Liver (tissue), 9 donors: ENCODE measurements around the gene PSMB1. TPM values are rescaled to one million over a fixed set of nuclear protein-coding genes. Genes with fewer than 3 reads are reported as not detected.
"Not testable (repeated sequence)": the region's sequence is repeated elsewhere in the genome, so short reads cannot be mapped to it uniquely, and the experiment has no call there.

ENCODE experiments used
- DNase-seq: peaks from one replicate; pipeline ENCODE4 v3.0.0-alpha.2; 2017; ENCODE audit warnings: low spot score
- H3K27ac ChIP-seq, 2 donors: one replicate each; pipeline ENCODE4 v1.7.0; 2013; ENCODE audit warnings: inconsistent platforms in 2 of 2, low read length in 2 of 2, control low read depth in 1 of 2, low read depth in 1 of 2, mild to moderate bottlenecking in 1 of 2
- H3K27me3 ChIP-seq, 4 donors: one replicate each; pipeline versions ENCODE4 v1.6.1 to v1.7.0; 2013; ENCODE audit warnings: low read length in 3 of 4, inconsistent platforms in 1 of 4, mild to moderate bottlenecking in 1 of 4, moderate library complexity in 1 of 4; ENCODE audit not compliant: control insufficient read depth in 4 of 4, insufficient read depth in 4 of 4
- H3K36me3 ChIP-seq, 4 donors: one replicate each; pipeline versions ENCODE4 v1.6.1 to v1.7.0; 2013; ENCODE audit warnings: low read length in 3 of 4, mild to moderate bottlenecking in 3 of 4, low read depth in 1 of 4, moderate library complexity in 1 of 4; ENCODE audit not compliant: control insufficient read depth in 4 of 4, insufficient read depth in 3 of 4
- H3K4me1 ChIP-seq, 4 donors: one replicate each; pipeline versions ENCODE4 v1.6.1 to v1.7.0; 2013; ENCODE audit warnings: low read length in 3 of 4, mild to moderate bottlenecking in 3 of 4, moderate library complexity in 1 of 4; ENCODE audit not compliant: control insufficient read depth in 4 of 4, insufficient read depth in 4 of 4
- H3K4me3 ChIP-seq, 3 donors: one replicate each; pipeline versions ENCODE4 v1.6.1 to v1.7.0; 2013; ENCODE audit warnings: low read length in 3 of 3, control low read depth in 1 of 3, low read depth in 1 of 3, mild to moderate bottlenecking in 1 of 3
- H3K9ac ChIP-seq, 2 donors: one replicate each; pipeline ENCODE4 v1.7.0; 2013; ENCODE audit warnings: low read length in 2 of 2, mild to moderate bottlenecking in 2 of 2, moderate library complexity in 2 of 2, control low read depth in 1 of 2, low read depth in 1 of 2
- H3K9me3 ChIP-seq, 4 donors: one replicate each; pipeline versions ENCODE4 v1.6.1 to v1.7.0; 2013; ENCODE audit warnings: low read length in 3 of 4; ENCODE audit not compliant: control insufficient read depth in 4 of 4
- ATF3 ChIP-seq: IDR thresholded peaks from 2 replicates; pipeline ENCODE4 v1.6.1; 2016; ENCODE audit warnings: antibody characterized with exemption
- EGR1 ChIP-seq, 2 donors: IDR thresholded peaks; 2 replicates each; pipeline ENCODE4 v1.6.1; 2016 to 2018; ENCODE audit warnings: antibody characterized with exemption in 2 of 2, low read depth in 2 of 2
- FOXA1 ChIP-seq: IDR thresholded peaks from 2 replicates; pipeline ENCODE4 v1.6.1; 2016; ENCODE audit warnings: antibody characterized with exemption
- FOXA2 ChIP-seq: IDR thresholded peaks from 2 replicates; pipeline ENCODE4 v1.6.1; 2016; ENCODE audit warnings: antibody characterized with exemption
- HNF4A ChIP-seq, 2 donors: conservative IDR thresholded peaks; 2 replicates each; pipeline ENCODE4 v1.6.1; 2016; ENCODE audit warnings: antibody characterized with exemption in 2 of 2, mild to moderate bottlenecking in 2 of 2
- HNF4G ChIP-seq: IDR thresholded peaks from 2 replicates; pipeline ENCODE4 v1.6.1; 2016; ENCODE audit warnings: antibody characterized with exemption
- JUND ChIP-seq, 2 donors: IDR thresholded peaks; 2 replicates each; pipeline ENCODE4 v1.6.1; 2016; ENCODE audit warnings: antibody characterized with exemption in 2 of 2
- RAD21 ChIP-seq, 2 donors: IDR thresholded peaks; 2 replicates each; pipeline ENCODE4 v1.6.1; 2016; ENCODE audit warnings: antibody characterized with exemption in 2 of 2, mild to moderate bottlenecking in 2 of 2
- REST ChIP-seq: IDR thresholded peaks from 2 replicates; pipeline ENCODE4 v1.6.1; 2016; ENCODE audit warnings: antibody characterized with exemption, mild to moderate bottlenecking
- RXRA ChIP-seq, 2 donors: IDR thresholded peaks; 2 replicates each; pipeline ENCODE4 v1.6.1; 2017 to 2018; ENCODE audit warnings: antibody characterized with exemption in 2 of 2, mild to moderate bottlenecking in 1 of 2
- SP1 ChIP-seq: IDR thresholded peaks from 2 replicates; pipeline ENCODE4 v1.6.1; 2018; ENCODE audit warnings: antibody characterized with exemption, mild to moderate bottlenecking
- YY1 ChIP-seq: IDR thresholded peaks from 2 replicates; pipeline ENCODE4 v1.6.1; 2016; ENCODE audit warnings: antibody characterized with exemption, mild to moderate bottlenecking
- WGBS: extraction: QIAGEN DNeasy Blood & Tissue Kit; methylation state at CpG from one replicate; pipeline ENCODE4 v1.1.7; 2013; 5-methylcytosine and 5-hydroxymethylcytosine counted together
- polyA plus RNA-seq, 2 donors: library from polyadenylated mRNA; stranded (reverse) in 1 of 2; unstranded in 1 of 2; fragments of 200-250 nt in 1 of 2; fragments of >200 nt in 1 of 2; fragmentation: Nextera tagmentation in 1 of 2; extraction: Ambion mirVana in 1 of 2; gene quantifications; one replicate each; pipeline versions ENCODE4 v1.2.1 to v1.2.3, GENCODE V29; 2013 to 2015
- total RNA-seq, 2 donors: library from RNA; depleted of rRNA; stranded (reverse); fragments of >200 nt; gene quantifications; one replicate each; pipeline ENCODE4 v1.2.3, GENCODE V29; 2014
- TF ChIP-seq, protein P1 (sequence below): fragments of 150-350 bp; IDR thresholded peaks from 2 replicates; pipeline ENCODE4 v1.5.1; 2017; ENCODE audit warnings: improper control_type of control experiment, low read depth, low read length; ENCODE audit not compliant: missing input control
- TF ChIP-seq, protein P2 (sequence below): IDR thresholded peaks from 2 replicates; pipeline ENCODE4 v1.6.1; 2016; ENCODE audit warnings: antibody characterized with exemption
- donor health status: healthy.
- donor health status: healthy.
- donor health status: healthy.
- donor health status: healthy.
- donor health status: healthy.

Gene PSMB1
- total and polyA plus RNA-seq, 4 donors: 177 to 314 (median 188) TPM

- H3K9ac ChIP-seq: no peak overlapping the region
- H3K36me3 ChIP-seq: no peaks in the 10 kb centered on the region
- no peak overlapping the region for H3K27ac ChIP-seq
- no peaks in the 10 kb centered on the region for H3K27me3 ChIP-seq
- DNase-seq: no peak
- 93% methylated on average over 20 of the region's 20 CpGs for WGBS
- no peaks in the 10 kb centered on the region for H3K4me1 ChIP-seq
- no peak overlapping the region for H3K4me3 ChIP-seq
- H3K9me3 ChIP-seq: no peaks in the 10 kb centered on the region
- TF ChIP-seq HNF4A (conservative IDR thresholded peaks at IDR 0.05): no peak
- TF ChIP-seq FOXA2: no peak
- TF ChIP-seq, protein P1, sequence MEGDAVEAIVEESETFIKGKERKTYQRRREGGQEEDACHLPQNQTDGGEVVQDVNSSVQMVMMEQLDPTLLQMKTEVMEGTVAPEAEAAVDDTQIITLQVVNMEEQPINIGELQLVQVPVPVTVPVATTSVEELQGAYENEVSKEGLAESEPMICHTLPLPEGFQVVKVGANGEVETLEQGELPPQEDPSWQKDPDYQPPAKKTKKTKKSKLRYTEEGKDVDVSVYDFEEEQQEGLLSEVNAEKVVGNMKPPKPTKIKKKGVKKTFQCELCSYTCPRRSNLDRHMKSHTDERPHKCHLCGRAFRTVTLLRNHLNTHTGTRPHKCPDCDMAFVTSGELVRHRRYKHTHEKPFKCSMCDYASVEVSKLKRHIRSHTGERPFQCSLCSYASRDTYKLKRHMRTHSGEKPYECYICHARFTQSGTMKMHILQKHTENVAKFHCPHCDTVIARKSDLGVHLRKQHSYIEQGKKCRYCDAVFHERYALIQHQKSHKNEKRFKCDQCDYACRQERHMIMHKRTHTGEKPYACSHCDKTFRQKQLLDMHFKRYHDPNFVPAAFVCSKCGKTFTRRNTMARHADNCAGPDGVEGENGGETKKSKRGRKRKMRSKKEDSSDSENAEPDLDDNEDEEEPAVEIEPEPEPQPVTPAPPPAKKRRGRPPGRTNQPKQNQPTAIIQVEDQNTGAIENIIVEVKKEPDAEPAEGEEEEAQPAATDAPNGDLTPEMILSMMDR: no peak
- TF ChIP-seq ATF3: no peak
- no peak for TF ChIP-seq YY1
- TF ChIP-seq JUND (IDR thresholded peaks at IDR 0.05): no peak
- no peak for TF ChIP-seq HNF4G
- no peak for TF ChIP-seq FOXA1
Observed at GRCh38 chr6:170510631-170511030, 42.5 kb downstream of the PSMB1 start.

DNA sequence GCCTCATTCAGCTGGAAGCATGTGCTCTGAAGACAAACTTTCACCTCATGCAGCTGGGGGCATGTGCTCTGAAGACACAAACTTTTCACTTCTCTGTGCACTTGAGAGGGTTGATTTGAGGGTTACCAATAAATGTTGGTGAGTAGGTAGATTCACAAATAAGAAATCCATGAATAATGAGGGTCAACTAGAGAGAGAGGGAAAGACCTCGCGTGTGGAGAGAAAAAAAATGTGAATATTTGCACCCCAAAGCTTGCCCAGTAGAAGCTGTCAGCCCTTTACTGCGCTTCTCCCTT lies 43.4 kb downstream of the PSMB1 start:
- no peak for TF ChIP-seq RXRA (IDR thresholded peaks at IDR 0.05)
- no peak for TF ChIP-seq EGR1 (IDR thresholded peaks at IDR 0.05; ENCODE audit: low read depth in 2 of 2)
- TF ChIP-seq, protein P1: no peak
- TF ChIP-seq JUND (IDR thresholded peaks at IDR 0.05): no peak
- TF ChIP-seq, protein P2, sequence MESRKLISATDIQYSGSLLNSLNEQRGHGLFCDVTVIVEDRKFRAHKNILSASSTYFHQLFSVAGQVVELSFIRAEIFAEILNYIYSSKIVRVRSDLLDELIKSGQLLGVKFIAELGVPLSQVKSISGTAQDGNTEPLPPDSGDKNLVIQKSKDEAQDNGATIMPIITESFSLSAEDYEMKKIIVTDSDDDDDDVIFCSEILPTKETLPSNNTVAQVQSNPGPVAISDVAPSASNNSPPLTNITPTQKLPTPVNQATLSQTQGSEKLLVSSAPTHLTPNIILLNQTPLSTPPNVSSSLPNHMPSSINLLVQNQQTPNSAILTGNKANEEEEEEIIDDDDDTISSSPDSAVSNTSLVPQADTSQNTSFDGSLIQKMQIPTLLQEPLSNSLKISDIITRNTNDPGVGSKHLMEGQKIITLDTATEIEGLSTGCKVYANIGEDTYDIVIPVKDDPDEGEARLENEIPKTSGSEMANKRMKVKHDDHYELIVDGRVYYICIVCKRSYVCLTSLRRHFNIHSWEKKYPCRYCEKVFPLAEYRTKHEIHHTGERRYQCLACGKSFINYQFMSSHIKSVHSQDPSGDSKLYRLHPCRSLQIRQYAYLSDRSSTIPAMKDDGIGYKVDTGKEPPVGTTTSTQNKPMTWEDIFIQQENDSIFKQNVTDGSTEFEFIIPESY: no peak
- no peak for TF ChIP-seq RAD21 (IDR thresholded peaks at IDR 0.05)
- TF ChIP-seq ATF3: no peak
- TF ChIP-seq REST: no peak
- TF ChIP-seq HNF4A (conservative IDR thresholded peaks at IDR 0.05): no peak
- no peak for TF ChIP-seq SP1
- Histone ChIP-seq H3K9me3 (no peaks in the 10 kb centered on the region), H3K4me1 (no peaks in the 10 kb centered on the region), H3K36me3 (no peaks in the 10 kb centered on the region), H3K27ac (no peak overlapping the region), H3K9ac (no peak overlapping the region), H3K4me3 (no peak overlapping the region), H3K27me3 (no peaks in the 10 kb centered on the region)
- DNase-seq: no peak
- WGBS: 96% methylated on average over 3 of the region's 3 CpGs

- WGBS: 95% methylated on average over 5 of the region's 5 CpGs
- not testable (repeated sequence) for H3K4me1 ChIP-seq, H3K27me3 ChIP-seq, H3K27ac ChIP-seq, H3K9me3 ChIP-seq, H3K4me3 ChIP-seq, DNase-seq, H3K9ac ChIP-seq, H3K36me3 ChIP-seq
Observed at GRCh38 chr6:170508892-170509722, 44.0 kb downstream of the PSMB1 start.
